HG03575 (cell line): ENCODE data around the gene CNTN1.

ENCODE experiments used
- ATAC-seq: cut with Tn5 transposase; IDR thresholded peaks from one replicate; pipeline ENCODE4 v1.9.1; 2021; ENCODE audit not compliant: unreplicated experiment, insufficient number of reproducible peaks, low FRiP score; ENCODE audit errors: extremely low read depth

Gene CNTN1

DNA sequence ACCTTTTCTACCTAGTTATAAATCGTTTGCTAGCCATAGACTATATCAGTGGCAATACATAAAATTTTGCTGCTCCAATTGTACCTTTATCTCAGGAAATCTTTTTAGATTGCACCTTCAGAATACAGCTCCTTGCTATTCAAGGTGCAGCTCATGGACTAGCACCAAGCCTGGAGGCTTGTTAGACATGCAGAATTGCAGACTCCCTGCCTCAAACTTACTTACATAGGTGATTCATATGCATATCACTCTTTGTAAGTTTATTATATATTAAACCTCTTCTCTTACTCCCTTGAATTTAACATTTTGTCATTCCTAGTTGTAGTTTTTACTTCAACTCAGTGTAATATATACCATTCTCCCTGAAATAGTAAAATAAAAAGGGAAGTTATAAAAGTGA is 300.4 kb downstream of the CNTN1 start:
- ATAC-seq, result no peak

- ATAC-seq, result no peak
These were observed 300.9 kb downstream of the CNTN1 start for GRCh38 chr12:40993158-40993557.

GRCh38 chr12:40996091-40996490 is 303.9 kb downstream of the CNTN1 start:
- no peak for ATAC-seq

- ATAC-seq, result no peak
These were observed 307.0 kb downstream of the CNTN1 start for GRCh38 chr12:40999210-40999609.

DNA sequence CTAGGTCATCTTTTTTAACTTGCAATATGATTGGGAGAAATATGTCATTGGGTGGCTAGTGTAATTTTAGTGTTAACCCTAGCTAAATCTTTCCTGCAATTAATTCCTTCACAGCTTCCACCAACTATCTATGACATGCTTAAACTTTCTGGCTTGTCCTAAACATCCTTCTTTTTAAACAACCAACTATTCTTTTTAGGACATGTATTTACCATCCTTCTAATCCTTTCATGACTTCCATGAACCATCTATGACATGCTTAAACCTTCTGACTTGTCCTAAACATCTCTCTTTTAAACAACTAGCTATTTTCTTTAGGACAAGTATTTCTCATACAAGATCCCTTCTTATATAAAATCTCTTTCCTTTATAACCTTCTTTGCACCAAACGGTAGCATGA is 316.2 kb downstream of the CNTN1 start:
- ATAC-seq, result no peak

DNA sequence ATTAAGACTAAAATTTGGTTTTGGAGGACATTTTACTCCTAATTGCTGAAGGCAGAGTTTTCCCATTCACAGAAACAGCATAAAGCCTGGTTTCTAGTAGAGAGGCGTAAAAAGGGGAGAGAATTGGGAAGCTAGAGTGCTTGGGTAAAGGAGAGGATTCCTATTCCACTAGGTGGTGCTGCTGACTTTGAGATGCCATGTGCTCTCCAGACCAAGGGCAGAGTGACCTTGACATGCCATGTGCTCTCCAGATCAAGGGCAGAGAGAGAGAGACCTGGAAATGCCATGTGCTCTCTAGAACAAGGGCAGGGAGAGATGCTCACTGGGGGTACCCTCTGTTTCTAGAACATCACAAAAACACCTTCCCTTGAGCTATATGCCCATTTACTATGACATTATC is 319.7 kb downstream of the CNTN1 start:
- no peak for ATAC-seq

DNA sequence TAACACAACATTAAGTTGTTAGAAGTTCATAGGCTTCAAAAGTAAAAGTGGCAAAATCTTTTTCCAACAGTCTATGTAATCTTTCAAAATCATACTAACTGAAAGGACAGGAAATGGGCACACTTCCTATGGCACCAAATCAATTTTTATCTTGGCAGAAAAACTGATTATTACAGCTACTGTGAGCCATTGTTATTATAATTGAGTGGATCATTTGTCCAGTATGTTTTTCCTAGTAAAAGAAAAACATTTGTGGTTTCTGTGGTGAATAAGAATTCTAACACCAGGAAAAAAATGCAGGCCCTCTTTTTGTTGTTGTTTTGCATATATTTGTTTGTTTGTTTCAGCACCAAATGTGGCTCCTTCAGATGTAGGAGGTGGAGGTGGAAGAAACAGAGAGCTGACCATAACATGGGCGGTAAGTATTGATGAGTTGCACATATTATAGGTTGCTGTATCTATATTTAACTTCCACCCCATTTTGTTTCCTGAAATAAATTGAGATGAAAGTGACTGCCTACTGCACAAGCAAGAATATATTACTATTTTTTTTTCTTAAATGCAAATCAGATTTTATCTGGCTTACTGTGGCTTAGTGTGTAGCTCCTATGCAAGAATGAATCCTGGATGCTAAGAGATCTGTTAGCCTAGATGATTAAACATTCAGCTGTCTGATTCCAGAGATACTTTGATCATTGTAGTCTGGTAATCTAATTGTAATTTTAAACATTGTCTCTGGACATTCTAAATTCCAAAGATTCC is 321.8 kb downstream of the CNTN1 start:
- ATAC-seq, result no peak

DNA sequence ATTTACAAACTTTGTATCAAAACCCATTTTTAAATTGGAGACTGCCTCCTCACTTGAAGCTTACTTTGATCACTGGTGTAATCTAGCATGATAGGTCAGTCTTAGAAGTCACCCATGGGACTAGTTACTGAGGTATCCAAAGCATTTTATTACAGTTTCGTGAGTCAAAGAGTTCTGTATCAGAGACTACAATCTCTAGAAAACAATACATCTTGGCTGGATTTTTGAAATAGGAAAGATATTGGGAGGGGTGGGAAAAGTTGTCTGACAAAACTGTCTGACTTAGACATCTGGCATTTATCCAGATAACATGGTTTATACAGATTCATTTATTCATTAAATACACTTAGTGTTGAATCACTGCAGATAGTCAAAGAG is 322.4 kb downstream of the CNTN1 start:
- ATAC-seq, result no peak

GRCh38 chr12:41018010-41018409 is 325.8 kb downstream of the CNTN1 start:
- no peak for ATAC-seq

- no peak for ATAC-seq
These were observed 327.2 kb downstream of the CNTN1 start for GRCh38 chr12:41019461-41019860.

DNA sequence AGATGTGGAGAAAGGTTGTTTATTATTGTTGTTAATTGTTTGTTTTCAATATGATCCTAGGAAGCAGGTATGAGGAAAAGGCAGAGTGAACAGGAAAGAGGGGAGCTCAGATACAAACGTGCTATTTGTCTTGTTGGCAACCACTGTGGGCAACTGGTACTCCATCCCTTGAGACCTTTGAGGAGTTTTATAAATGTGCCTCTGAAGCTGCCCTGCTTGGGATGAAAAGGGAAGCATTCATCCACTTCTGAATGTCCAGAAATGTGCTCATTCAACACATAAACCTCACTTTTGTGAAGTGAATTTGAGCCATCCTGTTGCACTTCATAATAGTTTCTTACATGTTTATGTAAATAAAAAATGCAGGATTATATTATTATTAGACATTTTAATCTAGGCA is 331.6 kb downstream of the CNTN1 start:
- no peak for ATAC-seq

DNA sequence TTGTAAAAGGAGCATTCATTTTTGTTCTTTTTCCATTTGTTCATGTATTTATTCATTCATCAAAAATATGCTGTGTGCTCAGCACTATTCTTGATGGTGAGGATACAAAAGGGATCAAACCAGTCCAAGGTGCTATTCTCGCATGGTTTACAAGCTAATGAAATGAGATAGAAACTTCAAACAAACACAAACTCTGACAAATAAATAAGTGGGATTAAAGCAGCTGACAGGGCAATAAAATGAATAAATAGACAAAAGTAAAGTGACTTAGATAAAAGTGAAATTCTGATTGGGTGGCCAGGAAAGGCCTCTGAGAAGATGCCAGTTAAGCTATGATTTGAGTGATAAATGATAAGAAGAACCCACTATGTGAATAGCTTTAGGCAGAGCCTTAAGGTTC is 333.9 kb downstream of the CNTN1 start:
- no peak for ATAC-seq

- ATAC-seq, result no peak
These were observed 340.1 kb downstream of the CNTN1 start for GRCh38 chr12:41032386-41032785.

- ATAC-seq, result no peak
These were observed 342.4 kb downstream of the CNTN1 start for GRCh38 chr12:41034686-41035085.

DNA sequence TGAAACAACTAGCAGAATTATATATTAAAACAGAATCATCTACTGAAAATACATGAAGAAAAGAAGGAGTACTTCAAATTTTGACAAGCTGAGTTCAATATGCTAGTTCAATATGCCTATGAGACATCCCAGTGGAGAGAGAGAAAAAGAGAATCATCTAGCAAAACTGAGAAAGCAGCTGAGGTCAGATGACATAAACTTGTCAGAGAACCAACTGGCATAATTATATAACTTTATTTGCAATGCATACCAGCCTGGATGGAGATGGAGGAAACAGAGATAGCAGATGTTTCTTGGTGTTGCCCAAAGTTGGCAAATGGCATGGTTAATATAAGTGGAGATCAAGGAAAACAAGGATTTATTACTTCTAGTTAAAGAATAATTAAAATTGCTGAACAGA is 347.2 kb downstream of the CNTN1 start:
- ATAC-seq, result no peak

- no peak for ATAC-seq
These were observed 353.3 kb downstream of the CNTN1 start for GRCh38 chr12:41045509-41045908.

GRCh38 chr12:41049033-41049432 is 356.8 kb downstream of the CNTN1 start:
- no peak for ATAC-seq

DNA sequence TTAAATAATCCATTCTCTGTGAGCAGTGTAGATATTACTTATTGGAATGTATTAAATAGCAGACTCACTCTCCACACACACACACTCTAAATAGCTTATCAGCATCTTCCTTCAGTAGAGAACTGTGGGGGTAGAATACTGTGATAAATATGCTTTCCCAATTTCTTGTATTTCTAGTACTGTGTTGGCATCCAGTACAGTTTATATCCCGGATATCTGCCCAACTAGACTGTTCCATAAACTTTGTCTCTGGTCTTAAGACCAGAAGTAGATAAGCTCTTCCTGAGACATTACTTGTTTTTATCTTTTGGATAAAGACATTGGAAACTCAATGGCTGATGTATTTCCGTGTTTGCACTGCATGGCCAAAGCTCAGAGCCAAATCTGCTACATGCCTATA is 359.7 kb downstream of the CNTN1 start:
- ATAC-seq, result no peak

GRCh38 chr12:41052441-41052840 is 360.2 kb downstream of the CNTN1 start:
- no peak for ATAC-seq

GRCh38 chr12:41053046-41053445 is 360.8 kb downstream of the CNTN1 start:
- no peak for ATAC-seq

- no peak for ATAC-seq
These were observed 363.8 kb downstream of the CNTN1 start for GRCh38 chr12:41055875-41056577.
